Stimulated activated CD4-positive, alpha-beta T cell treated with anti-CD3 and anti-CD28 coated beads, Interleukin-4, amount 100 ng/mL, for 1 hour (primary cell): ENCODE results near the gene FBXO33.
A peak's percentile ranks its signal among the peaks of the same experiment; 100 is the strongest.
"Not testable (repeated sequence)": the region's sequence is repeated elsewhere in the genome, so short reads cannot be mapped to it uniquely, and the experiment has no call there.

ENCODE experiments used
- DNase-seq: peaks from one replicate; pipeline ENCODE4 v3.0.0-alpha.2; 2020

The FBXO33 gene

DNA sequence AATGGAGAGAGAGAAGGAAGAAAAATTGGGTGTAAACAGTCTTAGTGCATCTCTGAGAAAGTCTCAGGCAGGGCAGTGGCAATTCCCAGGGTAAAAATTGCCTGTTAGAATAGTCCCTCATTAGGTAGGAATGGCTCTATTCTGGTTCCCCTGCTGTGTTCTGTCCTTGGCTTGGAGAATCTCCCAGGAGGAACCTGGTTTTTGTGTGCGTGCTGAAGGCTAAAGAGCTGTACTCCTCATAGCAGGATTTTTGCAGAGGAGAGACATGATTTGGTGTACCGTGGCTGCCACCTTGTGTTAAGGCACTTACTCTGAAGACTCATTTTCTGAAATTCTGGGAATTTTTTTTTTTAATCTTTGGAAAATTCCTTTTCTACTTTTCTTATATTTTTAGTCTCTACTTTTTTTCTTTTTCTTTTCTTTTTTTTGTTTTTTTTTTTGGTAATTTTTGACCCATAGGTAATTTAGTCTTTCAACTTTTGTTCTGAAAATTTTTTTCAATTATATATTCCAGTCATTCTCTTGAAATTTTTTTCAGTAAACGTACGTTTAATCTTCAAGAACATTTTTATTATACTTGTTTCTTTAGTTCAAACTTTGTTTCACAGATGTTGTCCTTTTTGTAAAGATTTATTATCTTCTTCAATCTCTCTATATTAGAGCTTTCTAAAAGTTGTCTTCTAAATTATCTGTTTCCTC is 63.8 kb downstream of the FBXO33 start:
- DNase-seq = peak; percentile 15

DNA sequence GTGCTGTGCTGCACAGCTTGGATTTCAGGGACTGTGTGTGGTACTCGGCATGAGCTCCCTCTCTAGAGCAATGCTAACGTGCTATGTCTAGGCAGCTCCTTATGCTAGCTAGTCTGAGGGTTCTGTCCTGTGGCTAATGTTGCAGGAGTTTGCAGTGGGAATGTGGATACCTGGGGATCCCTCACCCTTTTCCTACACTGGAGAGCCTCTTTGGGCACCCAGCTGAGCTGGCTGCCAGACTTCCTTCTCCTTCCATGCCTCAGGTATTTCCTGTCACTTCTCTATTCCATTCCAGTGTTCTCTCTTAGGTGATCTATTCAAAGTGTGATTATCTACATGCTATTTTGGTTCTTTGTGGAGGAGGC is 64.9 kb downstream of the FBXO33 start:
- no peak for DNase-seq

DNA sequence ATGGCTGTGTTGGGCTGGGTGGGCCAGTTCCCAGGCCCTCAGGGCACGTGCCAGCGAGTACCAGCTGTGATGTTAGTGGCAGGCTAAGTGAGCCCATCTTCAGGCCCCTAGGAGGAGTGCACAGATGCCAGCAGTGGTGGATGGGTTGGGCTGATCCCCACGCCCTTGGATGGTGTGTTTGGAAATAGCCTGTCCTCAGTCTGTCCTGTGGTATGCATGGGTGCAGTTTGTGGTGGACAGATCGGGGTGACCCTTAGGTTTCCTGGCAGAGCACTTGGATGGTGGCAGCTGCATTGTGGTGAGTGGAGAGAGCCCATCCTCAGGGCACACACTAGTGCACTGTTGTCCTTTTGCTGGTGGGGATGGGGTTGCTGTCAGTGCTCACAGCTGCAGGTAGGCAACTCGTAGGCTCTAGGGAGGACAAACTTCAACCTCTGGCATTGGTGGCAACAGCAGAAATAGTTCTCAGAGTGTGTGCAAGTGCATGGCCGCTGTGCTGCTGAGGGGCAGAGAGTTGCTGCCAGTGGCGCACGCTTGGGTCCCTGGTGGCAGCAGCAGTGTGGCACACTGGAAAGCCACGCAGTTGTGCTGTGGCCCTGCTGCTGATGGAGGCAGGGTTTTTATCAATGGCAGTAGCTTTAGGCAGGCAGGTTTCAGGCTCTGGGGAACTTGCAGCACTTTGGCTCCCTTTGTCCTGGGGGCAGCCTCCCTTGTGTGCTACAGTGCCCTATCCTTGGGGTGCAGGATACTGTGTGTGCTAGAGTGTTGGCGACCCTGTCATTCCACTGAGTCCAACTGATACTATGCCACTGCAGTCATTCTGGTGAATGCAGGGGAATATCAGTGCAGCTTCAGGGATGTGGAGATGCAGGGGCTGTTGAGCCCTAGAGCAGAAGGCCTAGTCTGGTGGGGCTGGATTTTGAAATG is 65.5 kb downstream of the FBXO33 start:
- DNase-seq = no peak

DNA sequence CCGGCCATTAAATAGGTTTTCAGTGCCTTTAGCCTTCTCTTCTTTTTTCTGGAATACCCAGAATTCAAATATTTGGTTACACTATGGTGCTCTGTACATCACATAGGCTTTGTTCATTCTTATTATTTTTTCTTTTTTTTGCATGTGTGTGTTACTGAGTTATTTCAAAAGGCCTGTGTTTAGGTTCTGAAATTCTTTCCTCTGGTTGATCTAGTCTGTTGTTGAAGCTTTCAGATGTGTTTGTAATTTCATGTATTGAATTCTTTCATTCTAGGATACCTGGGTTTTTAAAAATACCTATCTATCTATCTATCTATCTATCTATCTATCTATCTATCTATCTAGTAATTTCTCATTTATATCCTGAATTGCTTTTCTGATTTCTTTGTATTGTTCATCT is 66.9 kb downstream of the FBXO33 start:
- no peak for DNase-seq

DNA sequence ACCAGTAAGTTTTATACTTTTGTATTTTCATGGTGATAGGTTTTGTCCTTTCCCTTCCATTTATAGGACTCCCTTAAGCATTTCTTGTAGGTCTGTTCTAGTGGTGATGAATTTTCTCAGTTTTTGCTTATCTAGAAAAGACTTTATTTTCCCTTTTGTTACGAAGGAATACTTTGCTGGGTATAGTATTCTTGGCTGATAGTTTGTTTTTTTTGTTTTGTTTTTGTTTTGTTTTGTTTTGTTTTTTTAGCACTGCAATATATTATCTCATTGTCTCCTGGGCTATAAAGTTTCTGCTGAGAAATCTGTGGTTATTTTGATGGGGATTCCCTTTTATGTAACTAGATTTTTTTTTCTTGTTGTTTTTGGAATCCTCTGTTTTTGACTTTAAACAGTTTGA is 67.7 kb downstream of the FBXO33 start:
- no peak for DNase-seq

DNA sequence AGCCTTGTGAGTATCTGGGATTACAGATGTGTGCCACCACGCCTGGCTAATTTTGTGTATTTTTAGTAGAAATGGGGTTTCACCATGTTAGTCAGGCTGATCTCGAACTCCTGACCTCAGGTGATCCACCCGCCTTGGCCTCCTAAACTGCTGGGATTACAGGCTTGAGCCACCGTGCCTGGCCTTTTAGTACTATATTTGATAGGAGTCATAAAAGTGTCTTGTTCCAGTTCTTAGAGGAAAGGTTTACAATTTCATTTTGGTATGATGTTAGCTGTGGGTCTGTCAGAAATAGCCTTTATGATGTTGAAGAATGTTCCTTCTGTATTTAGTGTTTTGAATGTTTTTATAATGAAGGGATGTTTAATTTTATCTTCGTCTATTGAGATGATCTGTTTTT is 70.7 kb downstream of the FBXO33 start:
- not testable (repeated sequence) for DNase-seq

DNA sequence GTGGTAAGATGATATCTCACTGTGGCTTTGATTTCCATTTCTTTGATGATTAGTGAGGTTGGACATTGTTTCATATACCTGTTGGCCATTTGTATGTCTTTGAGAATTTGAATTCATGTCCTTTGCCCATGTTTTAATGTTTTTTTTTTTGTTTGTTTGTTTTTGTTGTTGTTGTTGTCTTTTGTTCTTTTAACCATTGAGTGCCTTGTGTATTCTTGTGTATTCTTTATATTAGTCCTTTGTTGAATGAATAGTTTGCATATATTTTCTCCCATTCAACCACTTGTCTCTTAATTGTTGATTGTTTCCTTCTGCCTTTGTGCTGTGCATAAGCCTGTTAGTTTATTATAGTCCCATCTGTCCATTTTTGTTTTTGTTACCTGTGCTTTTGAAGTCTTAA is 71.9 kb downstream of the FBXO33 start:
- DNase-seq = no peak

DNA sequence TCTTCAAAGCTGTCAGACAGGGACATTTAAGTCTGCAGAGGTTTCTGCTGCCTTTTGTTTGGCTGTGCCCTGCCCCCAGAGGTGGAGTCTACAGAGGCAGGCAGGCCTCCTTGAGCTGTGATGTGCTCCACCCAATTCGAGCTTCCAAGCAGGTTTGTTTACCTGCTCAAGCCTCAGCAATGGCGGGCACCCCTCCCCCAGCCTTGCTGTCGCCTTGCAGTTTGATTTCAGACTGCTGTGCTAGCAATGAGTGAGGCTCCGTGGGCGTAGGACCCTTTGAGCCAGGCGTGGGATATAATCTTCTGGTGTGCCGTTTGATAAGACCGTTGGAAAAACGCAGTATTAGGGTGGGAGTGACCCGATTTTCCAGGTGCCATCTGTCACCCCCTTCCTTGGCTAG is 73.2 kb downstream of the FBXO33 start:
- DNase-seq = not testable (repeated sequence)

DNA sequence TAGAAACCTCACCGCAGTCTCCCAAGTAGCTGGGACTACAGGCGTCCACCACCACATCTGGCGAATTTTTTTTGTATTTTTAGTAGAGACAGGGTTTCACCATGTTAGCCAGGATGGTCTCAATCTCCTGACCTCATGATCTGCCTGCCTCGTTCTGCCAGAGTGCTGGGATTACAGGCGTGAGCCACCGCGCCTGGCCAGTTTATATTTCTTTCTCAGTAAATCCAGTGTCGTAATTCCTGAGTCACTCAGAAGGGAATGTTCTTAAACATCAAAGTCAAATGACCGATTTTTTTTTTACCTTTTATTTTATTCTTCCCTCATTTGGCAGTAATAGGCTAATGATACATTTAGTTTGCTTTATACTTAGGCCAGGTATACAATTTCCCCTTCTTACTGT is 80.5 kb downstream of the FBXO33 start:
- no peak for DNase-seq

DNA sequence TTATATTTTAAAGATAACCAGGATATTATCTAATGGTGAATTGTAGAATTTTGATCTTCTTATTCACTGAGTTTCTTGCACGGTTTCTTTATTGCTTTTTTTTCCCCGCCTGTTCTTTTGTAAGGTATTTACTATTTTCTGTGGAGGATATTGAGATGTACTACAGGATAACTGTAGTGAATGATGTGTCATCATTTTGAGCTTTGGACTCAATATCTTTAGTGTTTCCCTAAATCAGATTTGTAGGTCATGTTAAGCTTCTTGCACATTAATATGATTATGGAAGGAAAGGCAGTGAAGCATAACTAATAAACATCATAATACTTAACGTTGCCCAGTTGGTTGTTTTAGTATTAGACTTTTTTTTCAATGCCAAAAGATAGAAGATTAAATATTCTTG is 81.4 kb downstream of the FBXO33 start:
- no peak for DNase-seq
